HG02885 (cell line): ENCODE results near the gene CCDC91.
"Not testable (repeated sequence)": the region's sequence is repeated elsewhere in the genome, so short reads cannot be mapped to it uniquely, and the experiment has no call there.

Source experiments
- ATAC-seq: cut with Tn5 transposase; IDR thresholded peaks from one replicate; pipeline ENCODE4 v1.9.1; 2021; ENCODE audit warnings: mild to moderate bottlenecking; ENCODE audit not compliant: unreplicated experiment, poor library complexity

The CCDC91 gene

DNA sequence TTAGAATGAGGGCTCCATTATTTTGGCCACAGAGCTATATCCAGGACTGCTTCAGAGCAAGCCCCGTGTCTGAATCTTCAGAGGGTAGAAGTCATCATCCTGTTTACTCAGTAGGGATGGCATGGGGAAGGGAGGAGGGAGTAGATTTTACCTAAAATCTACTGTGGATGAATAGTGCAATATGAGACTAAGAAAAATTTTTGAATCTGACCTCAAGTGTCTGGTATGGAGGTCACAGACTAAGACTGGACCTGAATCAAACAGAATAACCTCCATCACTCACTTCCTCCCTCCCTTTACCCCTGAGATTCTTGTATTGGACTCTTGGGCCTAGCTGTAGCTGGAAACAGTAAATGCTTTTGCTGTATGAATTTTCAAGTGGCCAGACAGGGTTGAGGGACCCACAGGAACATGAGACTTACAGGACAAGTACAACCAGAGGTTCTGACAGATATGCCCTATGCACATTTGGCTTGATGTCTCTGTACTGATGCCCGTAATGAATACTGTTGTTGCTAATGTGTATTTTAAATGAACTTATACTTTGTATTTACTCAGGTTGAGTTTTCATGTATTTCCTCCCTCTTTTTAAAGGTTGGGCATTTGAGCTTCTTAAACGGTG is 78.5 kb downstream of the CCDC91 start:
- no peak for ATAC-seq

DNA sequence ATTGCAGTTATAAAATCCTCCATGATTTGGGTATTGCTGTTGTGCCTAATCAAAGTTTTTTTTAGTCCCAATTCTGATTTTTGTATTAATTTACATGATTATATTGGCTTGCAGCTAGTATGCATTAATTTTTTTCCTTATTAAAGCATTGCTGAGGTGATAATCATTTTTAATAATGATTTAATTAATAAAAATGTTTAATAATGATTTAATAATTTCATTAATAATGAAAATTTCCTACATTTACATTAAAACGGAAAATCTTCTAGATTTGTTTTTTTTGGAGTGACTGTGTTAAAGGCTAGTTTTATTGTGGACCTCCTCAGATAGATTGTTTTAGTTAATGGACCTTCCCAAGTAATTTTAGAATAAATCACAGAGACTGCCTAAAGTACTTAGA is 79.6 kb downstream of the CCDC91 start:
- no peak for ATAC-seq

- no peak for ATAC-seq
Measured at GRCh38 chr12:28278499-28278898, 88.2 kb downstream of the CCDC91 start.

DNA sequence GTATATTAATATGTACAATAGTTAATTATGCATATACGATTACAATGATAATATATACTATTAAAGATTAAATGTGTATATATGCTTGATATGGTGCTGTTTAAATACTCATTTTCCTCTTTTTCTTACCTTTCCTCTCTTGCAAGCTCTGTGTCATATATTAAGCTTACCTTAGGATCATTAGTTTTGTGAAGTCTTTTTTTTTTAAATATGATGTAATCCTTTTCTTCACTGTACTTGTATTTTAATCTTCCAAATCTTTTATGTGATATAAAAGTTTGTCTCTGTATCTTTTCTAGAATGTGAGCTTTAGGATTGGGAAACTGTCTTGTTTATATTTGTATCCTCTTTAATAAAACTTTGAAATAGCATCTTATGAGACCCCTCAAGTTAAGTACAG is 88.7 kb downstream of the CCDC91 start:
- no peak for ATAC-seq

DNA sequence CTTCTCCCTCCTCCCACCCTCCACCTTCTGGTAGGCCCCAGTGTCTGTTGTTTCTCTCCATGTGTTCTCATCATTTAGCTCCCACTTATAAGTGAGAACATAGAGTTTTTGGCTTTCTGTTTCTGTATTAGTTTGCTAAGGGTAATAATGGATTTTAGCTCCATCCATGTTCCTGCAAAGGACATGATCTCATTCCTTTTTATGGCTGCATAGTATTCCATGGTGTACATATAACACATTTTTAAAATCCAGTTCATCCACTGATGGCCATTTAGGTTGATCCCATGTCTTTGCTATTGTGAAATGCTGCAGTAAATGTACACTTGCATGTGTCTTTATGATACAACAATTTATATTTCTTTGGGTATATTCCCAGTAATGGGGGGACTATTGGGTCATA is 96.1 kb downstream of the CCDC91 start:
- no peak for ATAC-seq

- ATAC-seq: no peak
Measured at GRCh38 chr12:28290262-28290661, 100.0 kb downstream of the CCDC91 start.

GRCh38 chr12:28292699-28293098 is 102.4 kb downstream of the CCDC91 start:
- no peak for ATAC-seq

GRCh38 chr12:28294300-28294699 is 104.0 kb downstream of the CCDC91 start:
- no peak for ATAC-seq

- no peak for ATAC-seq
Measured at GRCh38 chr12:28296287-28296686, 106.0 kb downstream of the CCDC91 start.

- ATAC-seq: no peak
Measured at GRCh38 chr12:28303192-28303591, 112.9 kb downstream of the CCDC91 start.

DNA sequence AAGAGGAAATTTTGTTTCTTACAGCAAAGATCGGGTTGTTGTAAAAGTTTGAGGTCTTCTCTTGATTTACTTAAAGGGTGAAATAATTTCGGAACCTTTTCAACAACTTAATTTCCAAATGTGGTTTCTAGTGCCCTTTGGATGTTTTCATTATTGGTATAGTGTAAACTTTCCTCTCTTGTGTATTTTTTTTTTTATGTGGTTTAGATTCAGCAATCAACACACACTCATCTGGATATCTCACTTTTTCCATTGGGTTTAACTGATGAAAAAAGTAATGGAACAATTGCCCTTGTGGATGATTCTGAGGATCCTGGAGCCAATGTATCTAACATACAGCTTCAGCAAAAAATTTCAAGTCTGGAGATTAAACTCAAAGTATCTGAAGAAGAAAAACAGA is 116.3 kb downstream of the CCDC91 start:
- ATAC-seq: no peak

- ATAC-seq: no peak
Measured at GRCh38 chr12:28308891-28309290, 118.6 kb downstream of the CCDC91 start.

DNA sequence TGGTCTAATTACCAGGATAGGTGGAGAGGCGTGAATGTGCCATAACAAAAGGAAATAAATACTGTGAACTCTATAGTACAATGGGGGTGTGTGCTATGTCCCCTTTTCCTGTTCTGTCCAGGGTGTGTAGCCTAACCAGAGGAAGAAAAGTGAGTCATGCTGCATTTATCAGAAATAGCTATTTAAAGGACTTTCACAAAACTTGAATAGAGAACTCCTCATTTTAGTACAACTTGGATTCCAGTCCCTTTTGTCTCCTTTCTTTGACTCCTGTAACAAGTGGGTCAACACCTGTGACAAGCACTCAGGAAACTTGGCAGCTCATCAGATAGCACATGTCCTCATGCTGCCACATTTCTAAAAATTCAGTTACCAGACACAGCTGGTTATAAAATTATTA is 123.4 kb downstream of the CCDC91 start:
- no peak for ATAC-seq

DNA sequence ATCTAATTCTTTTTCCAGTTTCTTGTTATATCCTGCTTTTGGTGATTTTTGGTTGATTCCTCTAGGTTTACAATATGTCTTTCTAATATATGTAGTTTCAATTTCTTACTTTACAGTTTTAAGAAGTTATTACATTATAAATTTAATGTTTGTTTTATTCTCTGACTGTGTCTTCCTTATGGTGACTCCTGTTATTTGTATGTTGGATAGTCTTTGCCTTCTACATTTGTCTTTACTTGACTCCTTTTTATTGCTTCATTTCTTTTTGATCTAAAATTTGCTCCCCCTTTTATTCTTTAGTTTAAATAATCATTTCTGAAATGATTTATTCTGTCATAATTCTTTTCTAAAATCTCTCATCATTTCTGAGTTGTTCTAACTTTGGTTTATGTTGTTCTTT is 125.8 kb downstream of the CCDC91 start:
- ATAC-seq: no peak

DNA sequence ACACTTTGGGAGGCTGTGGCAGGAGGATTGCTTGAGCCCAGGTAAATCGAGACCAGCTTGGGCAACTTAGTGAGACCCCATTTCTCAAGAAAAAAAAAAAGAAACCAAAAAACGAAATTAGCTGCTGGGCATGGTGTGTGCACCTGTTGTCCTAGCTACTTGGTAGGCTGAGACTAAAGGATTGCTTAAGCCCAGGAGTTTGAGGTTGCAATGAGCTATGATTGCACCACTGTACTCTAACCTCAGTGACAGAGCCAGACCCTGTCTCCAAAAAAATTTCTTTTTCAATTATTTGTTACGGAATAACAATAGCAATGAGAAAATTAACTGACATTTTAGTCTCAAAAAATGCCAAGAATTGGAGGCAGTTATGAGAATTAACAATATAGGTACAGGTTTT is 128.0 kb downstream of the CCDC91 start:
- no peak for ATAC-seq

DNA sequence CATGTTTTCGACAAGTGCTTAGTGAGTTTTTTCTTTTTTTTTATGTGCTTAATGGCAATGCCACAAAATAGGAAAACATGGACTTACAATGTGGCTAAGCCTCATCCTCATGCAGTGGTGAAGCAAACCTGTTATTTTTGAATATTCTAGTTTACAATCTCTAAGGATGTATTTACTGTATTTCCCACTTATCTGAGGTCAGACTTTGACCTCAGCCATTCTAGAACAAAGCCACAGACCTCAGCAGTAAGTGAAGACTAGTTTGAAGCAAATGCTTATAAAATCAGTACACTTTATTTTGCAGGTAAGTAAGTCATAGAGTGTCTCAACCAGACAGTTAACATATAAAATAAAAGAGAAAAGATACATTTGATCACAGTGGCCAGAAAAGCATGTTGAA is 130.1 kb downstream of the CCDC91 start:
- ATAC-seq: no peak

- ATAC-seq: no peak
Measured at GRCh38 chr12:28327722-28328121, 137.5 kb downstream of the CCDC91 start.

- ATAC-seq: no peak
Measured at GRCh38 chr12:28328967-28329366, 138.7 kb downstream of the CCDC91 start.

DNA sequence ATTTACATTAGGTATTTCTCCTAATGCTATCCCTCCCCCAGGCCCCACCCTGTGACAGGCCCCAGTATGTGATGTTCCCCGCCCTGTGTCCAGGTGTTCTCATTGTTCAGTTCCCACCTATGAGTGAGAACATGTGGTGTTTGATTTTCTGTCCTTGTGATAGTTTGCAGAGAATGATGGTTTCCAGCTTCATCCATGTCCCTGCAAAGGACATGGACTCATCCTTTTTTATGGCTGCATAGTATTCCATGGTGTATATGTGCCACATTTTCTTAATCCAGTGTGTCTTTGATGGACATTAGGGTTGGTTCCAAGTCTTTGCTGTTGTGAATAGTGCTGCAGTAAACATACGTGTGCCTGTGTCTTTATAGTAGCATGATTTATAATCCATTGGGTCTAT is 139.5 kb downstream of the CCDC91 start:
- not testable (repeated sequence) for ATAC-seq

- ATAC-seq: not testable (repeated sequence)
Measured at GRCh38 chr12:28330232-28330631, 140.0 kb downstream of the CCDC91 start.

- ATAC-seq: no peak
Measured at GRCh38 chr12:28331130-28331529, 140.9 kb downstream of the CCDC91 start.

DNA sequence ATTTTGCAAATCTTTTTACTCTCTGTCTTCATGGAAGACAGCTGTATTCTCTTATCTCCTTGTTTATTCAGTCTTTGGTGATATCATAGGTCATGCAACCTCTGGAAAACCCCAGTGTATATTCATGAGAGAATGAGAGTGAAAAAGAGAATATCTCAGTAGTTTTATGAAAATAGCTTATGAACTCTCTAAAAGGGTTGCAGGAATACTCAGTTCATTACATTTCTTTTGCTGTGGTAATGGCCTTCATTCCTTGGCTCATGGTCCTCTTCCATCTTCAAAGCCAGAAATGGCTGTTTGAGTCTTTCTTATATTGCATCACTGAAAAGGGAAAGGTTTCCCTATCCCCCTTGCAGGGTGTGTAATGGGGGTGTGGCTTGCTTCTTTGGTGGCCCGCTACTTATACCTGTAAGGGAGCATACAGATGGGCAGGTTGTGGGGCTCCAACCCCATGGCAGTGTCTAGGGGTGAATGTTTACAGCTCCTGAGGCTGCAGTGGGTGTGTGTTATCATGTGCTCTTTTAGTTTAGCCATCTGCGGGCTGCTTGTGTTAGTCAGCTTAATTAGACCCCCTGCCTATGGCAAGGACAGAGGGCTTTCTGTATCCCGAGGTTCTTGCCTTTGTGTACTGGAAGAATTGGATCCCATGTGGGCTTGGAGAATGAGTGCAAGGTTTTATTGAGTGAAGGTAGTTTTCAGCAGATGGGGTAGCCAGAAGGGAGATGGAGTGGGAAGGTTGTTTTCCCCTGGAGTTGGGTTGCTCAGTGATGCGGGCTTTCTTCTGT is 150.2 kb downstream of the CCDC91 start:
- no peak for ATAC-seq
